IPS DF 6.9 (cell line): Measurements from ENCODE around the gene PGAP3.

Experiments used
- DNase-seq: peaks from one replicate; pipeline ENCODE4 v3.0.0-alpha.2; 2013; ENCODE audit warnings: low read depth, low spot score
- H3K27ac ChIP-seq: one replicate; pipeline ENCODE4 v1.5.1; 2013; ENCODE audit warnings: low read length, control low read depth
- H3K27me3 ChIP-seq: 2 replicates; pipeline ENCODE4 v1.6.1; 2013; ENCODE audit warnings: mild to moderate bottlenecking, low read length; ENCODE audit not compliant: control insufficient read depth, insufficient read depth
- H3K36me3 ChIP-seq: 2 replicates; pipeline ENCODE4 v1.6.1; 2013; ENCODE audit warnings: low read length; ENCODE audit not compliant: control insufficient read depth, insufficient read depth
- H3K4me1 ChIP-seq: 2 replicates; pipeline ENCODE4 v1.6.1; 2013; ENCODE audit warnings: low read length; ENCODE audit not compliant: control insufficient read depth, insufficient read depth
- H3K4me3 ChIP-seq: 2 replicates; pipeline ENCODE4 v1.5.1; 2013; ENCODE audit warnings: mild to moderate bottlenecking, low read length
- H3K9me3 ChIP-seq: 2 replicates; pipeline ENCODE4 v1.6.1; 2013; ENCODE audit warnings: low read length, inconsistent platforms; ENCODE audit not compliant: control insufficient read depth, insufficient read depth
- WGBS: extraction: QIAGEN DNeasy Blood & Tissue Kit; methylation state at CpG from one replicate; pipeline ENCODE4 v1.1.7; 2013; ENCODE audit warnings: mixed read lengths, missing lambda C conversion rate; ENCODE audit not compliant: insufficient read length, insufficient coverage; 5-methylcytosine and 5-hydroxymethylcytosine counted together

The PGAP3 gene

GRCh38 chr17:39625198-39625785 is 62.6 kb downstream of the PGAP3 start:
- Histone ChIP-seq H3K27me3 (peaks cover 8% of the 10 kb centered on the region), H3K36me3 (no peaks in the 10 kb centered on the region), H3K4me3 (no peak overlapping the region), H3K4me1 (peaks cover 15% of the 10 kb centered on the region), H3K9me3 (no peaks in the 10 kb centered on the region), H3K27ac (no peak overlapping the region)
- no peak for DNase-seq
- WGBS, result no CpG with 5 or more reads among the region's 5 CpGs

GRCh38 chr17:39624313-39624712 is 63.5 kb downstream of the PGAP3 start:
- no peak for DNase-seq
- Histone ChIP-seq H3K4me1 (peaks cover 13% of the 10 kb centered on the region), H3K9me3 (no peaks in the 10 kb centered on the region), H3K27me3 (peaks cover 13% of the 10 kb centered on the region), H3K36me3 (no peaks in the 10 kb centered on the region), H3K4me3 (no peak overlapping the region), H3K27ac (no peak overlapping the region)
- no CpG with 5 or more reads among the region's 8 CpGs for WGBS

GRCh38 chr17:39623356-39623950 is 64.4 kb downstream of the PGAP3 start:
- DNase-seq, result no peak
- Histone ChIP-seq H3K4me1 (peaks cover 12% of the 10 kb centered on the region), H3K27me3 (peaks cover 20% of the 10 kb centered on the region), H3K36me3 (no peaks in the 10 kb centered on the region), H3K9me3 (no peaks in the 10 kb centered on the region), H3K4me3 (no peak overlapping the region), H3K27ac (no peak overlapping the region)
- no CpG with 5 or more reads among the region's 16 CpGs for WGBS

DNA sequence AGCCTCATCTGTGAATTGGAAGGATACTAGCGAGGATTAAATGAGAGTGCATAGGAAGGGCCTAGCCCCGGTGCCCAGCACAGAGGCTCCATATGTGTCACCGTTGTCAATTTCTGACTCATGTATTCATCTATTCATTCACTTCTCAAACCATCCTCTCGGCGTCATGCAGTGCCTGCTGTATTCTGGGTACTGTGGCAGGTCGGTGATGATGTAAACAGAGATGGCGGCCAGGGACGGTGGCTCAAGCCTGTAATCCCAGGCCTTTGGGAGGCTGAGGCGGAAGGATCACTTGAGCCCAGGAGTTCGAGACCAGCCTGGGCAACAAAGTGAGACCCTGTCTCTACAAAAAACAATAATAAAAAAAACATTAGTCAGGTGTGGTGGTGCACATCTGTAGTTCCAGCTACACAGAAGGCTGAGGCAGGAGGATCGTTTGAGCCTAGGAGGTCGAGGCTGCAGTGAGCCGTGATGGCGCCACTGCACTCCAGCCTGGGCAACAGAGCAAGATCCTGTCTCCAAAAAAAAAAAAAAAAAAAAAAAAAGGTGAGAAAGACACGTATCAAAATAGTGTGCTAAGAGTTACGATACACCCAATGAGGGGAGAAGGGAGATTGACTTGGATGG is 65.4 kb downstream of the PGAP3 start:
- Histone ChIP-seq H3K27ac (no peak overlapping the region), H3K27me3 (peaks cover 17% of the 10 kb centered on the region), H3K9me3 (no peaks in the 10 kb centered on the region), H3K36me3 (no peaks in the 10 kb centered on the region), H3K4me3 (no peak overlapping the region), H3K4me1 (peaks cover 7% of the 10 kb centered on the region)
- DNase-seq, result no peak
- no CpG with 5 or more reads among the region's 16 CpGs for WGBS

DNA sequence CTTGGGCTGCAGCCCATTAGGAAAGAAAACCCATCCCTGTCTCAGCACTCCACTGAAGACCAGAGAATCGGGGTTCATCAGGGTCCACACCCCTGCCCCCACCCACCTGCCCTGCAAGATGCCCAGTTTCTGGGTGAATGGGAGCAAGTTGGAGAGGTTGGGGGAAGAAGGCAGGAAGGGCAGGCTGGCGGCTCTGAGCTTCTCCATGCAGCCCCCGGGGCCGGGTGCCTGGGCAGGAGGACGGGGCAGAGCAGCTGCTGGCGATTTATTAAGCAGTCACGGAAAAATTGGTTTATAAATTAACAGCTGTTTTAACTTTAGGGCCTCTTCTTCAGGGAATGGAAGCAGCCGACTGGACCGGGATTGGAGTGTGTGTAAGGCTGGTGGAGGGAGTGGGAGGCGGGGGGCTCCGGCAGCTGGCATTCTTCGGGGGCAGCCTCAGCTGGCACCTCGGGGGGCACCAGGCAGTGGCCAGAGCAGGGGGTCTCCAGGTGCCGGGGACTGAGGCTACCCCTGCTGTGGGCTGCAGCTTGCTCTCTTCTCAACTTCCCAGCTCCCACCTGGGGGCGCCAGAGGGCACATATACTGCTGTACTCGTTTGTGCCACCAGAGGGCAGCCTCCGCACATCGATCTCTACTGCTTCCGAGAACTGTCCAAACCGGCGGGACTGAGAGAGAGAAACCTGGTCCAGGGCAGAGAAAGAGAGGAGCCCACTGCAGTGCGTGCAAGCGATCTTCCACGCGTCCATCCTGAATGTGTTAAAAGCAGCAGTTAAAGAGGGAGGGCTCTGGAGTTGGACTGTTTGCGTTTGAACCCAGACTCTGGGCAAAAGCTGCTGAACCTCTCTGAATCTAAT is 66.1 kb downstream of the PGAP3 start:
- Histone ChIP-seq H3K4me3 (no peak overlapping the region), H3K36me3 (no peaks in the 10 kb centered on the region), H3K4me1 (peaks cover 7% of the 10 kb centered on the region), H3K27ac (no peak overlapping the region), H3K9me3 (no peaks in the 10 kb centered on the region), H3K27me3 (peaks cover 24% of the 10 kb centered on the region)
- no CpG with 5 or more reads among the region's 26 CpGs for WGBS
- DNase-seq, result no peak
